ENCODE measurements around the gene MARK3. TPM values are rescaled to one million over a fixed set of nuclear protein-coding genes. Genes with fewer than 3 reads are reported as not detected.

MARK3 gene
- total RNA-seq, 2 experiments from 2014 or later: 68.4 to 69.2 TPM

GRCh38 chr14:103548463-103549351 lies 163.5 kb downstream of the MARK3 start:
- H3K27me3 Mint-ChIP-seq: no peaks in the 10 kb centered on the region
- no peaks in the 10 kb centered on the region for H3K4me1 Mint-ChIP-seq (ENCODE audit: low read depth)
- CTCF ChIA-PET: interaction anchor here (1.2 kb wide), 1 partner anchor 30 kb away, joined by 6 read pairs; no protein-coding TSS in a partner anchor
- no peaks in the 10 kb centered on the region for H3K9me3 Mint-ChIP-seq
- H3K4me3 Mint-ChIP-seq: no peak overlapping the region
- TF ChIP-seq, protein P1, sequence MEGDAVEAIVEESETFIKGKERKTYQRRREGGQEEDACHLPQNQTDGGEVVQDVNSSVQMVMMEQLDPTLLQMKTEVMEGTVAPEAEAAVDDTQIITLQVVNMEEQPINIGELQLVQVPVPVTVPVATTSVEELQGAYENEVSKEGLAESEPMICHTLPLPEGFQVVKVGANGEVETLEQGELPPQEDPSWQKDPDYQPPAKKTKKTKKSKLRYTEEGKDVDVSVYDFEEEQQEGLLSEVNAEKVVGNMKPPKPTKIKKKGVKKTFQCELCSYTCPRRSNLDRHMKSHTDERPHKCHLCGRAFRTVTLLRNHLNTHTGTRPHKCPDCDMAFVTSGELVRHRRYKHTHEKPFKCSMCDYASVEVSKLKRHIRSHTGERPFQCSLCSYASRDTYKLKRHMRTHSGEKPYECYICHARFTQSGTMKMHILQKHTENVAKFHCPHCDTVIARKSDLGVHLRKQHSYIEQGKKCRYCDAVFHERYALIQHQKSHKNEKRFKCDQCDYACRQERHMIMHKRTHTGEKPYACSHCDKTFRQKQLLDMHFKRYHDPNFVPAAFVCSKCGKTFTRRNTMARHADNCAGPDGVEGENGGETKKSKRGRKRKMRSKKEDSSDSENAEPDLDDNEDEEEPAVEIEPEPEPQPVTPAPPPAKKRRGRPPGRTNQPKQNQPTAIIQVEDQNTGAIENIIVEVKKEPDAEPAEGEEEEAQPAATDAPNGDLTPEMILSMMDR (IDR thresholded peaks at IDR 0.05): no peak
- intact Hi-C loops (cut with micrococcal nuclease): no loop called here
- H3K27ac Mint-ChIP-seq: no peak overlapping the region
- no peaks in the 10 kb centered on the region for H3K36me3 Mint-ChIP-seq (ENCODE audit: low read depth)
- ATAC-seq: no peak
- no peak for DNase-seq
- POLR2A ChIA-PET: interaction anchor here (1.0 kb wide), 1 partner anchor 28 kb away, joined by 4 read pairs; no protein-coding TSS in a partner anchor

DNA sequence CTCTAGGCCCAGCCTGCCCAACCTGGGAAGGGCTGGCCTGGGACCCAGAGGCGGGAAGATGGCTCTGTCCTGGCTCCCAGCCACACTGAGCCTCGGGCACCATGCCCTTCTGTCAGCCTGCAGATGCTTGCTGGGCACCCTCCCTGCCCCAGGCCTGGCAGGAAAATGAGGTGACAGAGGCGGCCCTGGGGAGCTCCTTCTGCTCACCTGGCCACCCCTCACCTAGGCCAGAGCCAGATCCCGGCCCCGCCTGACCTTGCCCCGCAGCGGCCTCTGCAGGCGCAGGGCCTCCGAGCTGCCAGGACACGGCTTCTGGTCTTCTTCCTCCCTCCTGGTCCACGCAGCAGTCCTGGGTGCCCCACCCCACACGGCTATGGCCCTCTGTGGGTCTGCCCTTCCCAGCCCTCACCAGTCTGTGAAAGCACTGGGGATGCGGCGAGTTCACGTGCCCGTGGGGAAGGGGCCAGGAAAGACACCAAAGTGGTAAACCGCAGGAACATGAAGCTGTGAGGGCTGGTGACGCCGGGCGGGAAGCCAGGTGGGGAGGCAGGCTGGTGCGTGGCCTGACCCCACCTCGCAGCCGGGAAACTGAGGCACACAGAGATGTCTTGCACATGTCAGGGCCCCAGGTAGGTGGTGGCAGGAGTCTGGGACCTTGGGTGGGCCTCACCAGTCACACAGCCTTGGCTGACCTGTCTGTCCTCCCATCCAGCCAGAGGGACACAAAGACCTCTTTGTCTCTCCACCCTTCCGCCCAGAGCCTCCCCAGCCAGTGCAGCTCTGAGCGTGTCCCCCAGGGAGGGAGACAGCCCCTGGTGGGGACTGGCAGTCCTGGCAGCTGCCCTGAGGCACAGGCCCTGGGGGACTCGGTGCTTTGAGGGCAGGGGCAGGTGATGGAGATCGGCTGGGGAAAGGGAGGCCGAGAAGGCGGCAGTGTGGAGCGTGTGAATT lies 164.4 kb downstream of the MARK3 start:
- ChIA-PET POLR2A (interaction anchor here (1.0 to 1.2 kb wide), 3 partner anchors 12 to 29 kb away, joined by 4 read pairs; no protein-coding TSS in a partner anchor), CTCF (interaction anchor here (1.2 kb wide), 2 partner anchors 31 kb away, joined by 3 to 6 read pairs; no protein-coding TSS in a partner anchor)
- DNase-seq: no peak
- TF ChIP-seq, protein P1 (IDR thresholded peaks at IDR 0.05): no peak
- intact Hi-C loops (cut with micrococcal nuclease): no loop called here
- ATAC-seq: no peak
- Mint-ChIP-seq H3K27me3 (no peaks in the 10 kb centered on the region), H3K4me1 (ENCODE audit: low read depth) (no peaks in the 10 kb centered on the region), H3K27ac (no peak overlapping the region), H3K36me3 (ENCODE audit: low read depth) (no peaks in the 10 kb centered on the region), H3K4me3 (no peak overlapping the region), H3K9me3 (no peaks in the 10 kb centered on the region)

DNA sequence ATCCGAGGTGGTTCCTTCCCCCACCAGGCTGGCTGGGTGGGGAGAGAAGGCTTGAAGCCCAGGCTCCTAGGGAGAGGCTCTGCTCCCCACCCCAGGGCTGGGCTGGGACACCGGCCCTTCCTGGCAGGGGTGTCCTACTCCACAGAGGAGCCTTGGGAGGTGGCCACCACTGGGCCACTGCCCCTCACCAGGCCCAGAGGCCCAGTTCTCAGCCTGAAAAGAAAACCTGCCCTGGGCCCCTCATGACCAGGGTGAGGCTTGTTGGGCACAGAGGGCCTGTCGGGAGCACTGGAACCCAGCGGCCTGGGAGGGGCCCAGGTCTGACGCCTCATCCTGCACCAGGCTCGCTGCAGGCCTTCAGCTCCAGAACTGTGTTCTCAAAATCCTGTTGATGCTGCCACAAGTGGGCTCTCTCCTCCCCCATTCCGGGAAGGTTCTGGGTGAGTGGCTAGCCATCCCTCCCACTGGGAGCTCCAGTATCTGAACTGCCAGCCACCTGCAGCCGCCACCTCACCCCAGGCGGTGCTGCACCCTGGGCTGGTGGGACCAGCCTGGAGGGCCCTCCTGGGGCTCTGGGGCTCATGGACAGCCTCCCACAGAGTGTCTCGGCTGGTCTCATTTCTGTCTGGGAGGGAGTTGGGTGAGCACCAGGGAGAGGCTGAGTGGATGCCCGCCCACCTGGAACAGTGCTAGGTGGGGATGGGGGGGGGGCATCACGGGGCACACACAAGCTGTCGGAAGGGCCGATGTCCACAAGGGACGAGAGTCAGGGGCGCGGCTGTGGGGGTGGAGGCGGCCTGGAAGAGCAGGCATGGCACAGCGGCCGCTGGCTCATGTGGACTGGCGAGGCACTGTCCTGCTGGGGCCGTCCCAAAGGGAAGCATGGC lies 165.5 kb downstream of the MARK3 start:
- Mint-ChIP-seq H3K27ac (no peak overlapping the region), H3K4me3 (no peak overlapping the region), H3K27me3 (no peaks in the 10 kb centered on the region), H3K9me3 (no peaks in the 10 kb centered on the region), H3K4me1 (ENCODE audit: low read depth) (no peaks in the 10 kb centered on the region), H3K36me3 (ENCODE audit: low read depth) (no peaks in the 10 kb centered on the region)
- POLR2A ChIA-PET: interaction anchor here (1.2 kb wide), 3 partner anchors 11 to 206 kb away, joined by 3 to 4 read pairs (median 4); no protein-coding TSS in a partner anchor
- intact Hi-C loops (cut with micrococcal nuclease): no loop called here
- ATAC-seq (no peak), DNase-seq (no peak)
- CTCF ChIA-PET: interaction anchor here (1.2 kb wide), 1 partner anchor 32 kb away, joined by 3 read pairs; no protein-coding TSS in a partner anchor
- TF ChIP-seq, protein P1 (IDR thresholded peaks at IDR 0.05): no peak

GRCh38 chr14:103551338-103551762 lies 166.1 kb downstream of the MARK3 start:
- ChIA-PET CTCF (interaction anchor here (1.2 kb wide), 1 partner anchor 33 kb away, joined by 3 read pairs; no protein-coding TSS in a partner anchor), POLR2A (interaction anchor here (0.6 to 1.2 kb wide), 3 partner anchors 11 to 207 kb away, joined by 3 to 4 read pairs (median 3); partner anchors contain the start of gene BAG5)
- Mint-ChIP-seq H3K27ac (no peak overlapping the region), H3K36me3 (ENCODE audit: low read depth) (no peaks in the 10 kb centered on the region), H3K27me3 (no peaks in the 10 kb centered on the region), H3K4me3 (no peak overlapping the region), H3K4me1 (ENCODE audit: low read depth) (peaks cover under 1% of the 10 kb centered on the region), H3K9me3 (no peaks in the 10 kb centered on the region)
- no peak for DNase-seq
- TF ChIP-seq, protein P1 (IDR thresholded peaks at IDR 0.05): no peak
- no peak for ATAC-seq
- intact Hi-C loops (cut with micrococcal nuclease): no loop called here
